Embryonic facial prominence (tissue), 1 donor: ENCODE results near the gene MAN1A1.

ENCODE experiments used
- DNase-seq: peaks from one replicate; pipeline ENCODE4 v3.0.0-alpha.2; 2016; ENCODE audit errors: extremely low spot score

The MAN1A1 gene

GRCh38 chr6:119270545-119270944, 79.0 kb downstream of the MAN1A1 start:
- DNase-seq: no peak

- DNase-seq: no peak
Measured at GRCh38 chr6:119269266-119270103, 80.1 kb downstream of the MAN1A1 start.

- no peak for DNase-seq
Measured at GRCh38 chr6:119267126-119267905, 82.2 kb downstream of the MAN1A1 start.

GRCh38 chr6:119264854-119265397, 84.6 kb downstream of the MAN1A1 start:
- DNase-seq: no peak

GRCh38 chr6:119262612-119263011, 86.9 kb downstream of the MAN1A1 start:
- no peak for DNase-seq

GRCh38 chr6:119261944-119262284, 87.6 kb downstream of the MAN1A1 start:
- DNase-seq: no peak

- DNase-seq: no peak
Measured at GRCh38 chr6:119259027-119259426, 90.5 kb downstream of the MAN1A1 start.

GRCh38 chr6:119257726-119258125, 91.8 kb downstream of the MAN1A1 start:
- no peak for DNase-seq

GRCh38 chr6:119256978-119257462, 92.5 kb downstream of the MAN1A1 start:
- DNase-seq: no peak

GRCh38 chr6:119256392-119256791, 93.2 kb downstream of the MAN1A1 start:
- DNase-seq: no peak

GRCh38 chr6:119255492-119255891, 94.1 kb downstream of the MAN1A1 start:
- no peak for DNase-seq

- DNase-seq: no peak
Measured at GRCh38 chr6:119250036-119250435, 99.5 kb downstream of the MAN1A1 start.

GRCh38 chr6:119249319-119249718, 100.2 kb downstream of the MAN1A1 start:
- no peak for DNase-seq

GRCh38 chr6:119247504-119247903, 102.1 kb downstream of the MAN1A1 start:
- no peak for DNase-seq

GRCh38 chr6:119243657-119244056, 105.9 kb downstream of the MAN1A1 start:
- DNase-seq: no peak

GRCh38 chr6:119243037-119243436, 106.5 kb downstream of the MAN1A1 start:
- no peak for DNase-seq

- no peak for DNase-seq
Measured at GRCh38 chr6:119241540-119242309, 107.8 kb downstream of the MAN1A1 start.

- DNase-seq: no peak
Measured at GRCh38 chr6:119241111-119241465, 108.5 kb downstream of the MAN1A1 start.

GRCh38 chr6:119240257-119241110, 109.1 kb downstream of the MAN1A1 start:
- no peak for DNase-seq

- DNase-seq: no peak
Measured at GRCh38 chr6:119237177-119237715, 112.3 kb downstream of the MAN1A1 start.

GRCh38 chr6:119234941-119235340, 114.6 kb downstream of the MAN1A1 start:
- no peak for DNase-seq
